Tibial nerve (tissue), 4 donors: ENCODE results near the gene TERB1. TPM values are rescaled to one million over a fixed set of nuclear protein-coding genes. Genes with fewer than 3 reads are reported as not detected.
"Not testable (repeated sequence)": the region's sequence is repeated elsewhere in the genome, so short reads cannot be mapped to it uniquely, and the experiment has no call there.

Source experiments
- DNase-seq, 2 donors: peaks; one replicate each; pipeline ENCODE4 v3.0.0-alpha.2; 2019; ENCODE audit warnings: low spot score in 2 of 2
- H3K27ac ChIP-seq, 4 donors: fragments of 200-600 bp; sonication (generic) in 3 of 4; one replicate each; pipeline ENCODE4 v1.5.1; 2017 to 2019; ENCODE audit warnings: mild to moderate bottlenecking in 1 of 4
- H3K27me3 ChIP-seq, 2 donors: fragments of 200-600 bp; sonication (generic) in 1 of 2; one replicate each; pipeline versions ENCODE4 v1.5.1 to v1.6.0; 2017 to 2019
- H3K36me3 ChIP-seq, 3 donors: fragments of 200-600 bp; sonication (generic); one replicate each; pipeline ENCODE4 v1.5.1; 2018 to 2019
- H3K4me1 ChIP-seq, 4 donors: fragments of 200-600 bp; sonication (generic) in 3 of 4; one replicate each; pipeline ENCODE4 v1.5.1; 2017 to 2019
- H3K4me3 ChIP-seq, 4 donors: fragments of 200-600 bp; sonication (generic) in 3 of 4; one replicate each; pipeline ENCODE4 v1.5.1; 2017 to 2019; ENCODE audit warnings: mild to moderate bottlenecking in 1 of 4, moderate library complexity in 1 of 4
- H3K9me3 ChIP-seq, 4 donors: fragments of 200-600 bp; sonication (generic) in 3 of 4; one replicate each; pipeline ENCODE4 v1.5.1; 2017 to 2019
- EP300 ChIP-seq, 2 donors: sonication (generic); formaldehyde crosslinking; IDR thresholded peaks; one replicate each; pipeline ENCODE4 v1.6.1; 2017; ENCODE audit warnings: antibody characterized with exemption in 2 of 2, mild to moderate bottlenecking in 1 of 2
- POLR2A ChIP-seq, 2 donors: fragments of 450-650 bp; IDR thresholded peaks; one replicate each; pipeline ENCODE4 v1.6.1; 2017; ENCODE audit warnings: antibody characterized with exemption in 2 of 2, mild to moderate bottlenecking in 2 of 2, moderate library complexity in 2 of 2
- WGBS, 2 donors: methylation state at CpG; one replicate each; pipeline ENCODE4 v1.1.5; 2018; 5-methylcytosine and 5-hydroxymethylcytosine counted together
- total RNA-seq, 4 donors: library from RNA; depleted of rRNA; stranded (reverse); fragments of >200 nt; gene quantifications; one replicate each; pipeline ENCODE4 v1.1.0, GENCODE V29; 2016
- TF ChIP-seq, protein P1 (sequence below), 5 experiments: fragments of 200-600 bp in 3 of 5; fragments of 450-650 bp in 2 of 5; sonication (generic) in 3 of 5; IDR thresholded peaks; one replicate each; pipeline ENCODE4 v1.5.1; 2016 to 2019; ENCODE audit warnings: antibody characterized with exemption in 5 of 5, mild to moderate bottlenecking in 3 of 5, moderate library complexity in 2 of 5

Gene TERB1
- total RNA-seq, 4 donors from 2014 or later: not detected

DNA sequence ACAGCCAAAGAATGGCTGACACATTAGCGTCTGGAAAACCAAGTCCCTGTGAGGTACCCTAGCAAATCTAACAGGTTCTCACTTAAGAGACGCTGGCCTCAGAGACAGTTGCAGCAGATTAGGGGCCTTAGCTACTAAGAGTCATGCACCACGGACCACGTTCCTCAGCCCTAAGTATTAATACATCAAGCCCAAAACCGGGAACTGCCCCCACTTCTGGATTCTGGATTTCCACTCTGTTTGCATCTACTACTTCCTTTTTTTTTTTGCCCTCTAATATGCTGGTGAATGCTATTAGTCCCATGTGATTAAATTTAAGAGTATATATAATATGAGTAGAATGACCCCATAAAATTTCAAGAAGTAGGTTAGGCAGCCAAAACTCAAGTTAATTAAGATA lies 775 bp upstream of the TERB1 start:
- TF ChIP-seq, protein P1, sequence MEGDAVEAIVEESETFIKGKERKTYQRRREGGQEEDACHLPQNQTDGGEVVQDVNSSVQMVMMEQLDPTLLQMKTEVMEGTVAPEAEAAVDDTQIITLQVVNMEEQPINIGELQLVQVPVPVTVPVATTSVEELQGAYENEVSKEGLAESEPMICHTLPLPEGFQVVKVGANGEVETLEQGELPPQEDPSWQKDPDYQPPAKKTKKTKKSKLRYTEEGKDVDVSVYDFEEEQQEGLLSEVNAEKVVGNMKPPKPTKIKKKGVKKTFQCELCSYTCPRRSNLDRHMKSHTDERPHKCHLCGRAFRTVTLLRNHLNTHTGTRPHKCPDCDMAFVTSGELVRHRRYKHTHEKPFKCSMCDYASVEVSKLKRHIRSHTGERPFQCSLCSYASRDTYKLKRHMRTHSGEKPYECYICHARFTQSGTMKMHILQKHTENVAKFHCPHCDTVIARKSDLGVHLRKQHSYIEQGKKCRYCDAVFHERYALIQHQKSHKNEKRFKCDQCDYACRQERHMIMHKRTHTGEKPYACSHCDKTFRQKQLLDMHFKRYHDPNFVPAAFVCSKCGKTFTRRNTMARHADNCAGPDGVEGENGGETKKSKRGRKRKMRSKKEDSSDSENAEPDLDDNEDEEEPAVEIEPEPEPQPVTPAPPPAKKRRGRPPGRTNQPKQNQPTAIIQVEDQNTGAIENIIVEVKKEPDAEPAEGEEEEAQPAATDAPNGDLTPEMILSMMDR (IDR thresholded peaks at IDR 0.05): no peak
- no peak for TF ChIP-seq EP300 (IDR thresholded peaks at IDR 0.05)
- TF ChIP-seq POLR2A (IDR thresholded peaks at IDR 0.05): no peak
- WGBS, 2 donors: 85 to 86% methylated on average over 5 of the region's 5 CpGs

DNA sequence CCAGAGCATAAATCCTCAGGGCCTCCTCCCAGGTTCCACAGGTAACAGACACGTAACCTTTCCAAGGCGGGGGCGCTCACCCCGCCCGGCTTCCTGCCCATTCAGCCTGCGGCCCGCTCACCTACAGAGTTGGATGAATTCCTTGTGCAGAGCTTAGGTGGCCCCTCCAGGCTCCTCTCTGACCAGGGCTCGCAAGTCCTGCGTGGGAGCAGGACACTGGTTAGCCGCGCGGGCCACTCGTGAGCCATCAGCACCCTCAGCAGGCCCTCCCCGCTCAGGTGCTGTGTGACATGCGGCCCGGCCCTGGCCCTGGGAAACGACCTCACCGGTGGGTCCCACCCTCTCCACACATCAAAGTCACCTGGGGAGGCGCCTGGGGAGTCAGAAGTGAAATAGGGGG lies 528 bp downstream of the TERB1 start:
- DNase-seq: no peak
- Histone ChIP-seq H3K4me1 (no peaks in the 10 kb centered on the region), H3K9me3 (no peaks in the 10 kb centered on the region), H3K27ac (no peak overlapping the region), H3K4me3 (no peak overlapping the region), H3K27me3 (no peaks in the 10 kb centered on the region), H3K36me3 (peaks cover 0 to 54% (median 11%) of the 10 kb centered on the region in 3 donors)
- 92 to 93% methylated on average over 19 of the region's 19 CpGs for WGBS, 2 donors
- TF ChIP-seq POLR2A (IDR thresholded peaks at IDR 0.05) (no peak), EP300 (IDR thresholded peaks at IDR 0.05) (no peak)
- TF ChIP-seq, protein P1 (IDR thresholded peaks at IDR 0.05): no peak

More for the DNA sequence above, 775 bp upstream of the TERB1 start:
- peaks cover 0 to 68% (median 11%) of the 10 kb centered on the region in 3 donors for H3K36me3 ChIP-seq
- no peaks in the 10 kb centered on the region for H3K9me3 ChIP-seq
- H3K27me3 ChIP-seq: no peaks in the 10 kb centered on the region
- no peak overlapping the region for H3K4me3 ChIP-seq
- DNase-seq: no peak
- H3K4me1 ChIP-seq: no peaks in the 10 kb centered on the region
- H3K27ac ChIP-seq: no peak overlapping the region

DNA sequence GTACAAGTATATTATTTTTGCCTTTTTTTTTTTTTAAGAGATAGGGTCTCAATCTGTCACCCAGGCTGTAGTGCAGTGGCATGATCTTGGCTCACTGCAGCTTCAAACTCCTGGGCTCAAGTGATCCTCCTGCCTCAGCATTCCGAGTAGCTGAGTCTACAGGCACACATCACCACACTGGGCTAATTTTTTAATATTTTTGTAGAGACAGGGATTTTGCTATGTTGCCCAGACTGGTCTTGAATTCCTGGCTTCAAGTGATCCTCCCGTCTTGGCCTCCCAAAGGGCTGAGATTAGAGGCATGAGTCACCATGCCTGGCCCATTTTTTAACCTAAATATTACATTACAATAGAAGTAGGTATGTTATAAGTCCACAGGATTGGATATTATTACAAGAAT lies 3.2 kb downstream of the TERB1 start:
- Histone ChIP-seq H3K9me3 (no peaks in the 10 kb centered on the region), H3K36me3 (peaks cover 0 to 28% (median 0%) of the 10 kb centered on the region in 3 donors), H3K27me3 (no peaks in the 10 kb centered on the region), H3K4me1 (no peaks in the 10 kb centered on the region), H3K27ac (no peak overlapping the region), H3K4me3 (no peak overlapping the region)
- DNase-seq: no peak
- TF ChIP-seq POLR2A (IDR thresholded peaks at IDR 0.05) (no peak), EP300 (IDR thresholded peaks at IDR 0.05) (no peak)
- TF ChIP-seq, protein P1 (IDR thresholded peaks at IDR 0.05): no peak
- 77 to 82% methylated on average over 2 of the region's 2 CpGs for WGBS, 2 donors

DNA sequence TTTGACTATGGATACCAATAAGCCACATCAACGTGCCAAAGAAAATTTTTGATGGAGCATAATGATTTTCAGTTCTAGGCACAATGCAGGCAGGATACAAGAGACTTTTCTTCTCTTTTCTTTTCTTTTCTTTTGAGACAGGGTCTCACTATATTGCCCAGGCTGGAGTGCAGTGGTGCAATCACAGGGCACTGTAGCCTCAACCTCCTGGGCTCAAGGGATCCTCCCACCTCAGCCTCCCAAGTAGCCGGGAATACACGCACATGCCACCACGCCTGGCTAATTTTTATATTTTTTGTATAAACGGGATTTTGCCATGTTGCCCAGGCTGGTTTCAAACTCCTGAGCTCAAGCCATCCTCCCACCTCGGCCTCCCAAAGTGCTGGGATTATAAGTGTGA lies 7.4 kb downstream of the TERB1 start:
- not testable (repeated sequence) for H3K4me3 ChIP-seq, H3K27ac ChIP-seq, H3K9me3 ChIP-seq, DNase-seq, H3K27me3 ChIP-seq, H3K4me1 ChIP-seq, H3K36me3 ChIP-seq
- WGBS, 2 donors: 87 to 88% methylated on average over 6 of the region's 6 CpGs

DNA sequence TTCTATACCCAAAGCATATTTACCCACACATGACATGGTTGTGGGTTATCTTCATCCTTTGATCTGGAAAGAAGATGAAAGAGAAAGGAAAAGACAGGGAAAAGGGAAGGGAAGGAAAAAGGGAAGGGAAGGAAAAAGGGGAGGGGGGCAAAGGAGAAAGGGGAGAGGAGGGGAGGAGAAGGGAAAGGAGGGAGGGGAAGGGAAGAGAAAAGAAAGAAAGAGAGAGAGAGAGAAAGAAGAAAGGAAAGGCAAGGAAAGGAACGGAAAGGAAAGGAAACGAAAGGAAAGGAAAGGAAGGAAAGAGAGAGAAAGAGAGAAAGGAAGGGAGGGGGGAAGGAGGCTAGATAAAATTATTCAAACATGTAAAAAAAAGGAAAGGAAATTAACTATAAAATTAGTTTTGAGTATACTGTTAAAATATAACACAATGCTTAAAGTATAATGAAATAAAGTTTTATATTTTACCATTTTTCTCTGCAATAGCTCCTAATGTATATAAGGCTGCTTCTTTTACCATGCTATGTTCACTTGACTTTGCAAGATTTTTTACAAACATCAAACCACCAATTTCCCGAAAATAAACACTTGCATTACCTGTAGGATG lies 11.2 kb downstream of the TERB1 start:
- DNase-seq: no peak
- WGBS, 2 donors: 65 to 71% methylated on average over 3 of the region's 3 CpGs
- Histone ChIP-seq H3K36me3 (no peaks in the 10 kb centered on the region), H3K27ac (no peak overlapping the region), H3K4me3 (no peak overlapping the region), H3K9me3 (no peaks in the 10 kb centered on the region), H3K27me3 (no peaks in the 10 kb centered on the region), H3K4me1 (no peaks in the 10 kb centered on the region)
- TF ChIP-seq POLR2A (IDR thresholded peaks at IDR 0.05) (no peak), EP300 (IDR thresholded peaks at IDR 0.05) (no peak)
- TF ChIP-seq, protein P1 (IDR thresholded peaks at IDR 0.05): no peak

DNA sequence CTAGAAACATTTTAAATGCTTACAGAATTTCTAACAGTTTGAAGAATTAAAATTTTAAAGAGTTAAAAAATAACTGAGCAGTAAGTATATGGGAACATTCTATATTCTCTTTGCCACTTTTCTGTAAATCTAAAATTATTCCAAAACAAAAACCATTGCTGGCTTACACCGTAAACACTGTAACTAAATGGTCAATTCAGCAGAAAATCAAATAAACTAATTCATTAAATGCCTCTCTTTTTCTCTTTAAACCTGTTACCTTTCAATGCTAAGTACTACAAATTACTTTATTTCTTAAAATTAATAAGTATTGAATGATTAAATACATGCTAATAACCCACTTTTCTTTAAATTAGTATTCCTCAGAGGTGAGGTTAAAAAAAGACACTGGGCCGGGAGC lies 14.0 kb downstream of the TERB1 start:
- no peaks in the 10 kb centered on the region for H3K27me3 ChIP-seq
- no peak for TF ChIP-seq EP300 (IDR thresholded peaks at IDR 0.05)
- TF ChIP-seq, protein P1 (IDR thresholded peaks at IDR 0.05): no peak
- no peak for TF ChIP-seq POLR2A (IDR thresholded peaks at IDR 0.05)
- no peak for DNase-seq
- no peak overlapping the region for H3K27ac ChIP-seq
- H3K9me3 ChIP-seq: no peaks in the 10 kb centered on the region
- 90 to 91% methylated on average over 2 of the region's 2 CpGs for WGBS, 2 donors
- no peaks in the 10 kb centered on the region for H3K4me1 ChIP-seq
- H3K4me3 ChIP-seq: no peak overlapping the region
- no peaks in the 10 kb centered on the region for H3K36me3 ChIP-seq
